Measurements from ENCODE around the gene ADAMTSL1. TPM values are rescaled to one million over a fixed set of nuclear protein-coding genes. Genes with fewer than 3 reads are reported as not detected.

The ADAMTSL1 gene
- total RNA-seq, 1 experiment from 2014 or later = not detected

GRCh38 chr9:18608371-18608770 is 134.4 kb downstream of the ADAMTSL1 start:
- BruUV-seq (replicated peaks) = no TSS peak
- no peaks in the 10 kb centered on the region for H3K9me3 Mint-ChIP-seq (ENCODE audit: low read depth, unreplicated experiment)
- no peak for DNase-seq
- CTCF ChIA-PET = no interaction called here
- H3K4me1 Mint-ChIP-seq (ENCODE audit: low read depth, unreplicated experiment) = no peaks in the 10 kb centered on the region
- H3K27ac Mint-ChIP-seq (ENCODE audit: unreplicated experiment) = no peak overlapping the region
- TF ChIP-seq CTCF (IDR thresholded peaks at IDR 0.05; ENCODE audit: unreplicated experiment) = no peak
- intact Hi-C loops (cut with micrococcal nuclease; ENCODE audit: unreplicated experiment) = no loop called here
- H3K36me3 Mint-ChIP-seq (ENCODE audit: insufficient read depth, unreplicated experiment) = no peaks in the 10 kb centered on the region
- no peak overlapping the region for H3K4me3 Mint-ChIP-seq (ENCODE audit: low read depth, unreplicated experiment)
- peaks cover 12% of the 10 kb centered on the region for H3K27me3 Mint-ChIP-seq (ENCODE audit: unreplicated experiment)

GRCh38 chr9:18610956-18611355 is 137.0 kb downstream of the ADAMTSL1 start:
- intact Hi-C loops (cut with micrococcal nuclease; ENCODE audit: unreplicated experiment) = no loop called here
- Mint-ChIP-seq H3K4me3 (ENCODE audit: low read depth, unreplicated experiment) (no peak overlapping the region), H3K4me1 (ENCODE audit: low read depth, unreplicated experiment) (no peaks in the 10 kb centered on the region), H3K27me3 (ENCODE audit: unreplicated experiment) (peaks cover 12% of the 10 kb centered on the region), H3K27ac (ENCODE audit: unreplicated experiment) (no peak overlapping the region), H3K9me3 (ENCODE audit: low read depth, unreplicated experiment) (no peaks in the 10 kb centered on the region), H3K36me3 (ENCODE audit: insufficient read depth, unreplicated experiment) (no peaks in the 10 kb centered on the region)
- no peak for TF ChIP-seq CTCF (IDR thresholded peaks at IDR 0.05; ENCODE audit: unreplicated experiment)
- CTCF ChIA-PET = no interaction called here
- no TSS peak for BruUV-seq (replicated peaks)
- DNase-seq = no peak

GRCh38 chr9:18611971-18612370 is 138.0 kb downstream of the ADAMTSL1 start:
- Mint-ChIP-seq H3K27me3 (ENCODE audit: unreplicated experiment) (peaks cover 12% of the 10 kb centered on the region), H3K36me3 (ENCODE audit: insufficient read depth, unreplicated experiment) (no peaks in the 10 kb centered on the region), H3K4me1 (ENCODE audit: low read depth, unreplicated experiment) (no peaks in the 10 kb centered on the region), H3K9me3 (ENCODE audit: low read depth, unreplicated experiment) (no peaks in the 10 kb centered on the region), H3K4me3 (ENCODE audit: low read depth, unreplicated experiment) (no peak overlapping the region), H3K27ac (ENCODE audit: unreplicated experiment) (no peak overlapping the region)
- BruUV-seq (replicated peaks) = no TSS peak
- TF ChIP-seq CTCF (IDR thresholded peaks at IDR 0.05; ENCODE audit: unreplicated experiment) = no peak
- intact Hi-C loops (cut with micrococcal nuclease; ENCODE audit: unreplicated experiment) = no loop called here
- CTCF ChIA-PET = no interaction called here
- DNase-seq = no peak

GRCh38 chr9:18614116-18614515 is 140.2 kb downstream of the ADAMTSL1 start:
- no peaks in the 10 kb centered on the region for H3K36me3 Mint-ChIP-seq (ENCODE audit: insufficient read depth, unreplicated experiment)
- intact Hi-C loops (cut with micrococcal nuclease; ENCODE audit: unreplicated experiment) = no loop called here

More at GRCh38 chr9:18614116-18614515, 140.2 kb downstream of the ADAMTSL1 start:
- Mint-ChIP-seq H3K9me3 (ENCODE audit: low read depth, unreplicated experiment) (no peaks in the 10 kb centered on the region), H3K4me1 (ENCODE audit: low read depth, unreplicated experiment) (no peaks in the 10 kb centered on the region), H3K27me3 (ENCODE audit: unreplicated experiment) (peaks cover 12% of the 10 kb centered on the region), H3K27ac (ENCODE audit: unreplicated experiment) (no peak overlapping the region), H3K4me3 (ENCODE audit: low read depth, unreplicated experiment) (no peak overlapping the region)
- CTCF ChIA-PET = no interaction called here
- TF ChIP-seq CTCF (IDR thresholded peaks at IDR 0.05; ENCODE audit: unreplicated experiment) = no peak
- no TSS peak for BruUV-seq (replicated peaks)
- no peak for DNase-seq
